Glutamatergic neuron (in vitro differentiated cells): ENCODE results near the gene PRDM16. TPM values are rescaled to one million over a fixed set of nuclear protein-coding genes. Genes with fewer than 3 reads are reported as not detected.

ENCODE experiments used
- DNase-seq: peaks from one replicate; pipeline ENCODE4 v3.0.0; 2022
- H3K27ac Mint-ChIP-seq: one replicate; pipeline ENCODE4 v1.8.0; 2020; ENCODE audit warnings: mild to moderate bottlenecking, mixed read lengths, inconsistent platforms; ENCODE audit not compliant: unreplicated experiment
- H3K27me3 Mint-ChIP-seq: one replicate; pipeline ENCODE4 v1.8.0; 2020; ENCODE audit warnings: mild to moderate bottlenecking, moderate library complexity, mixed read lengths, inconsistent platforms; ENCODE audit not compliant: unreplicated experiment
- H3K36me3 Mint-ChIP-seq: one replicate; pipeline ENCODE4 v1.8.0; 2020; ENCODE audit warnings: mild to moderate bottlenecking, mixed read lengths, inconsistent platforms; ENCODE audit not compliant: unreplicated experiment
- H3K4me1 Mint-ChIP-seq: one replicate; pipeline ENCODE4 v1.8.0; 2020; ENCODE audit warnings: mild to moderate bottlenecking, low read depth, mixed read lengths, inconsistent platforms; ENCODE audit not compliant: unreplicated experiment
- H3K4me3 Mint-ChIP-seq: one replicate; pipeline ENCODE4 v1.8.0; 2020; ENCODE audit warnings: mild to moderate bottlenecking, mixed read lengths, inconsistent platforms; ENCODE audit not compliant: unreplicated experiment
- H3K9me3 Mint-ChIP-seq: one replicate; pipeline ENCODE4 v1.8.0; 2020; ENCODE audit warnings: mild to moderate bottlenecking, moderate library complexity, mixed read lengths, inconsistent platforms; ENCODE audit not compliant: unreplicated experiment
- CTCF ChIP-seq: fragments of 200-600 bp; sonication (generic); IDR thresholded peaks from one replicate; pipeline ENCODE4 v1.5.0; 2021; ENCODE audit not compliant: partially characterized antibody, unreplicated experiment
- total RNA-seq: library from RNA; stranded (reverse); fragmentation: NEBNext Ultra II Directional; extraction: Animal tissue kit (Norgen Biotek cat#: 25700); gene quantifications from one replicate; pipeline ENCODE4 v1.2.1, GENCODE V29; 2021; ENCODE audit not compliant: unreplicated experiment

The PRDM16 gene
- total RNA-seq, 1 donor from 2014 or later: 0.07 TPM

DNA sequence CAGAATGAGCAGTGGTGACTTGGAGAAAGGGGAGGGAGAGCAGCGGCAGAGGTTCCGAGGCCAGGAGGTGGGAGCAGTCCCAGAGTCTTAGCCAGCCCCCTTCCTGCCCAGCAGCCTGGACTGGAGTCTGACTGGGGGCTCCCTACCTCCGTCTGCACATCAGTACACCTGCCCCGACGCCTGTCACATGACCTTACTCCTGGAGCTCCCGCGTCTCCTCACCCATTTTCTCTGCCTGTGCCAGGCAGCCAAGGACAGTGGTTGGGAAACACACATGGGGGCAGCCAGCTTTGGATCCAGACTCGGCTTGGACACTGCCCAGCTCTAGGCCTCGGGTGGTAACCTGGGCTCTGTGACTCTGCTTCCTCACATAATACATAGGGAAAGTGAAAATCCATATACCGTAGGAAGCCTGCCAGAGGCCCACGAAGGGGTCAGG is 30.9 kb upstream of the PRDM16 start:
- H3K27me3 Mint-ChIP-seq: peaks cover 1% of the 10 kb centered on the region
- H3K36me3 Mint-ChIP-seq: no peaks in the 10 kb centered on the region
- peaks cover 4% of the 10 kb centered on the region for H3K9me3 Mint-ChIP-seq
- DNase-seq: no peak
- no peak overlapping the region for H3K27ac Mint-ChIP-seq
- TF ChIP-seq CTCF: no peak
- H3K4me1 Mint-ChIP-seq: no peaks in the 10 kb centered on the region
- H3K4me3 Mint-ChIP-seq: no peak overlapping the region

- Mint-ChIP-seq H3K27me3 (peaks cover 1% of the 10 kb centered on the region), H3K4me3 (no peak overlapping the region), H3K9me3 (peaks cover 4% of the 10 kb centered on the region), H3K4me1 (no peaks in the 10 kb centered on the region), H3K36me3 (no peaks in the 10 kb centered on the region), H3K27ac (no peak overlapping the region)
- no peak for TF ChIP-seq CTCF
- no peak for DNase-seq
Measured at GRCh38 chr1:3038571-3039181, 30.3 kb upstream of the PRDM16 start.

DNA sequence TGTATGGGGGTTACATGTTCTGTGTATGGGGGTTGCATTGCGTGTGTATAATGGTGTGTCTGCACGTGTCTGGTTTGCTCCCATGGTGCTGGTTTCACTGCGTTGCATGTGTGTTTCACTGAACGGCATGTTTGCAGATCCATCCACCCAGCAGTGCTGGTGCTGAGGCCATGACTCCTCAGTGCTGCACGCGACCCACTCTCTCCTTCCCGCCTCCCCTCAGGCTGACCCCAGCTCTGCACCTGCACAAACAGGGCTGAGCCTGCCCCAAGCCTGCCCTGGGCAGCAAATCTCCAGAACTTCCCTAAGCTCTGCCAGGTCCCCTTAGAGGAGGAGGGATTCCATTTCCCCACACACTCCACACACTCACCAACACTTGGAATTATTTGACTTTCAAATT is 29.0 kb upstream of the PRDM16 start:
- H3K4me3 Mint-ChIP-seq: no peak overlapping the region
- no peak for DNase-seq

DNA sequence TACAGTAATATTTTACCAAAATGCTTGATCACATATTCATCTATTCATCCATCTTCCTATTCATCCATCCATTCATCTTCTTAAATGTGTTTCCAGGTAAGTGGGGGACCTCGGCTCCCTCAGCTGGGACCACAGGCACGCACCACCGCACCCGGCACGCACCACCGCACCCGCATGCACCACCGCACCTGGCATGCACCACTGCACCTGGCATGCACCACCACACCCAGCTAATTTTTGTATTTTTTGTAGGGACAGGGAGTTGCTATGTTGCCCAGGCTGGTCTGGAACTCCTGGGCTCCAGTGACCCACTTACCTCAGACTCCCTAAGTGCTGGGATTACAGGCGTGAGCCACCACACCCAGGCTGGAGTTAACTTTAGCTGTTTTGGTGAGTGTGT is 26.5 kb upstream of the PRDM16 start:
- Mint-ChIP-seq H3K4me1 (no peaks in the 10 kb centered on the region), H3K4me3 (no peak overlapping the region), H3K27me3 (peaks cover 1% of the 10 kb centered on the region), H3K36me3 (no peaks in the 10 kb centered on the region), H3K9me3 (peaks cover 2% of the 10 kb centered on the region), H3K27ac (no peak overlapping the region)
- no peak for DNase-seq
- TF ChIP-seq CTCF: no peak

More for the DNA sequence above, 29.0 kb upstream of the PRDM16 start:
- TF ChIP-seq CTCF: no peak
- Mint-ChIP-seq H3K9me3 (peaks cover 2% of the 10 kb centered on the region), H3K27ac (no peak overlapping the region), H3K36me3 (no peaks in the 10 kb centered on the region), H3K4me1 (no peaks in the 10 kb centered on the region), H3K27me3 (peaks cover 1% of the 10 kb centered on the region)

DNA sequence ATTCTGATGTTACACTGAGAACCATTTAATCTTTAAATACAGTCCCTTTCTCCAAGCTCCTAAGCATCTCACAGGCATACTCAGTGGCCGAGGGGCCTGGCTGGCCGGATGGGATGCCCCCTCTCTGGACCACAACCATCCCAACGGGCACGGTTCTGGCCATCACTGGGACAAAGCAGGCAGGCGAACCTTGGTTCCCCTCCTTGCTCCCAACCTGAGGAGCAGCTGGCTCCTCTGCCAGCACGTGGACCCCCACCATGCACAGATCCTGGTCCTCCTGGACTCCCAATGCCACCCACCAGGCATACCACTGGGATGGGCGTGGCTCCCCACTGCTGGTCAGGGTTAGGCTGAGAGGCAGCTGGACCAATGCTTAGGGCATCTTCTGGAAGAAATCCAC is 19.8 kb upstream of the PRDM16 start:
- peaks cover 4% of the 10 kb centered on the region for H3K9me3 Mint-ChIP-seq
- no peak for DNase-seq
- no peak overlapping the region for H3K4me3 Mint-ChIP-seq

More for the DNA sequence above, 19.8 kb upstream of the PRDM16 start:
- Mint-ChIP-seq H3K4me1 (no peaks in the 10 kb centered on the region), H3K27ac (no peak overlapping the region), H3K27me3 (peaks cover 2% of the 10 kb centered on the region), H3K36me3 (peaks cover 5% of the 10 kb centered on the region)
- TF ChIP-seq CTCF: no peak
